K562 (cell line): ENCODE results near the gene MAP2K7. TPM values are rescaled to one million over a fixed set of nuclear protein-coding genes. Genes with fewer than 3 reads are reported as not detected.

ENCODE experiments used
- CC2D1A ChIP-seq: fragments of 450-650 bp; IDR thresholded peaks from 2 replicates; pipeline ENCODE4 v1.6.1; 2017; ENCODE audit warnings: mild to moderate bottlenecking
- HDGF ChIP-seq: fragments of 450-650 bp; IDR thresholded peaks from 2 replicates; pipeline ENCODE4 v1.6.1; 2016
- NKRF ChIP-seq: fragments of 450-650 bp; IDR thresholded peaks from 2 replicates; pipeline ENCODE4 v1.6.1; 2016; ENCODE audit warnings: borderline replicate concordance
- NR4A1 ChIP-seq, 2 experiments: fragments of 250-450 bp in 1 of 2; fragments of 450-650 bp in 1 of 2; sonication (Bioruptor Pico) in 1 of 2; IDR thresholded peaks; 2 replicates each; pipeline versions ENCODE4 v1.4.0 to v1.6.1; 2016 to 2020; ENCODE audit warnings: mild to moderate bottlenecking in 2 of 2, missing compliant biosample characterization in 1 of 2, missing genetic modification characterization in 1 of 2, moderate library complexity in 1 of 2
- TBP ChIP-seq: optimal IDR thresholded peaks from 2 replicates; pipeline ENCODE3; 2011; ENCODE audit warnings: low read depth, low read length, improper control_type of control experiment
- ZFPM2 ChIP-seq: fragments of 250-450 bp; sonication (Bioruptor Pico); IDR thresholded peaks from 2 replicates; pipeline ENCODE4 v1.5.1; 2022; ENCODE audit warnings: mild to moderate bottlenecking
- polyA plus RNA-seq, 8 experiments: library from polyadenylated mRNA; depleted of rRNA in 4 of 8; stranded (reverse) in 5 of 8; unstranded in 3 of 8; fragments of >200 nt; fragmentation: Nextera tagmentation in 2 of 8; fragmentation: Illumina TruSeq in 1 of 8; extraction: Ambion mirVana in 2 of 8; extraction: Trizol in 1 of 8; gene quantifications; 2 replicates each; pipeline versions ENCODE4 v1.2.1 to v1.2.3, GENCODE V29; 2011 to 2014; ENCODE audit warnings: inconsistent platforms in 1 of 8, missing spikeins in 1 of 8
- total RNA-seq, 7 experiments: library from RNA; depleted of rRNA in 6 of 7; stranded (reverse); fragments of >200 nt in 6 of 7; fragmentation: Illumina TruSeq in 2 of 7; extraction: Trizol in 2 of 7; gene quantifications; 2 replicates each; pipeline versions ENCODE4 v1.2.1 to v1.2.3, GENCODE V29; 2011 to 2021; ENCODE audit warnings: low replicate concordance in 1 of 7
- TF ChIP-seq, protein P1 (sequence below): fragments of 200-800 bp; sonication (Bioruptor generic); IDR thresholded peaks from 2 replicates; pipeline ENCODE4 v1.6.1; 2017; ENCODE audit warnings: missing genetic modification characterization, missing compliant biosample characterization

The MAP2K7 gene
- total and polyA plus RNA-seq, 9 of the 15 experiments (the other 6 are each of a cell fraction or from before 2014, with no cell fraction given), result 0.51 to 45.8 (median 14.1) TPM

DNA sequence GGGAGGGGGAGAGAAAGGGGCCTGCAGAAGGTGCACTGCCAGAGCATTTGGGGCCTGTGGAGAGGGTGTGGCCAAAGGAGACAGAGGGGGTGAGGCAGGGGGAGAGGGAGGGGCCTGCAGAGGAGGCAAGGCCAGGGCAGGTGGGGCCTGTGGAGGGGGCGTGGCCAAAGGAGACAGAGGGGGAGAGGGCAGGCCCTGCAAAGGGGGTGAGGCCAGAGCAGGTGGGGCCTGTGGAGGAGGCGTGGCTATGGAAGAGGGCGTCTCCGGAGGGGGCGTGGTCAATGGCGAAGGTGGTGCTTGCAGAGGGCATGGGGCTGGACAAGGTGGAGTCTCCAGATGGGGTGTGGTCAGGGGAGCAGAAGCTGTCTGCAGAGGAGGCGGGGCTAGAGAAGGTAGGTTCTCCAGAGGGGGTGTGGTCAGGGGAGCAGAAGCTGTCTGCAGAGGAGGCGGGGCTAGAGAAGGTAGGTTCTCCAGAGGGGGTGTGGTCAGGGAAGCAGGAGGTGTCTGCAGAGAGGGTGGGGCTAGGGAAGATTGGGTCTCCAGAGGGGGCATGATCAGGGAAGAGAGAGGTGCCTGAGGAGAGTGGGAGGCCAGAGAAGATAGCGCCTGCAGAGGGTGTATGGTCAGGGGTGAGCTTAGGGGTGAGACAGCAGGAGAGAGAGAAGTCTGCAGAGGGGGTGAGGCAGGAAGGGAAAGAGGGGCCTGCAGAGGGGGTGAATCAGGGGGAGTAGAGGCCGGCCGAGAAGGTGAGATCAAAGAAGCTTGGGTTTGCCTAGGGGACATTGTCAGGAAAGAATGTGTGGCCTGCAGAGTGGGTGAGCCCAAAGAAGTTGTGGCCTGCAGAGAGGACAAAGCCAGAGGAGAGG lies 32.9 kb upstream of the MAP2K7 start (continued):
- peak; percentile 42 for TF ChIP-seq TBP
- no peak for TF ChIP-seq ZFPM2 (CRISPR knock-in tag)
- TF ChIP-seq NKRF, result peak; percentile 48
- peak; percentile 100 for TF ChIP-seq HDGF
- TF ChIP-seq NR4A1 (CRISPR knock-in tag; IDR thresholded peaks at IDR 0.05), result 0 out of 2 replicates have a peak, but pooled peaks have one; percentile 9
- TF ChIP-seq NR4A1 (tag; IDR thresholded peaks at IDR 0.05), result no peak
- TF ChIP-seq CC2D1A, result peak; percentile 25; the same call in 1 of the 2 replicates
- TF ChIP-seq, protein P1, sequence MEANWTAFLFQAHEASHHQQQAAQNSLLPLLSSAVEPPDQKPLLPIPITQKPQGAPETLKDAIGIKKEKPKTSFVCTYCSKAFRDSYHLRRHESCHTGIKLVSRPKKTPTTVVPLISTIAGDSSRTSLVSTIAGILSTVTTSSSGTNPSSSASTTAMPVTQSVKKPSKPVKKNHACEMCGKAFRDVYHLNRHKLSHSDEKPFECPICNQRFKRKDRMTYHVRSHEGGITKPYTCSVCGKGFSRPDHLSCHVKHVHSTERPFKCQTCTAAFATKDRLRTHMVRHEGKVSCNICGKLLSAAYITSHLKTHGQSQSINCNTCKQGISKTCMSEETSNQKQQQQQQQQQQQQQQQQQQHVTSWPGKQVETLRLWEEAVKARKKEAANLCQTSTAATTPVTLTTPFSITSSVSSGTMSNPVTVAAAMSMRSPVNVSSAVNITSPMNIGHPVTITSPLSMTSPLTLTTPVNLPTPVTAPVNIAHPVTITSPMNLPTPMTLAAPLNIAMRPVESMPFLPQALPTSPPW (CRISPR knock-in tag), result peak; percentile 86
